Hepatocyte (in vitro differentiated cells): Measurements from ENCODE around the gene COL17A1. TPM values are rescaled to one million over a fixed set of nuclear protein-coding genes. Genes with fewer than 3 reads are reported as not detected.

Experiments
- DNase-seq: peaks from one replicate; pipeline ENCODE4 v3.0.0-alpha.2; 2016; ENCODE audit warnings: low spot score
- H2AFZ ChIP-seq: fragments of 200-600 bp; sonication (generic); 2 replicates; pipeline ENCODE4 v1.6.0; 2016; ENCODE audit warnings: antibody characterized with exemption, mild to moderate bottlenecking
- H3K27ac ChIP-seq: fragments of 200-600 bp; sonication (generic); 2 replicates; pipeline ENCODE4 v1.5.1; 2016; ENCODE audit warnings: mild to moderate bottlenecking
- H3K27me3 ChIP-seq: fragments of 200-600 bp; sonication (generic); 2 replicates; pipeline ENCODE4 v1.6.1; 2016
- H3K36me3 ChIP-seq: fragments of 200-600 bp; sonication (generic); replicated peaks from 2 replicates; pipeline ENCODE4 v1.5.1; 2016; ENCODE audit warnings: low read depth; ENCODE audit not compliant: insufficient read depth
- H3K4me1 ChIP-seq: fragments of 200-600 bp; sonication (generic); 2 replicates; pipeline ENCODE4 v1.5.1; 2016; ENCODE audit warnings: mild to moderate bottlenecking, moderate library complexity; ENCODE audit not compliant: insufficient read depth
- H3K4me2 ChIP-seq: fragments of 200-600 bp; sonication (generic); 2 replicates; pipeline ENCODE4 v1.6.0; 2016
- H3K4me3 ChIP-seq: fragments of 200-600 bp; sonication (generic); 2 replicates; pipeline ENCODE4 v1.5.1; 2016; ENCODE audit warnings: mild to moderate bottlenecking
- H3K79me2 ChIP-seq: fragments of 200-600 bp; sonication (generic); 2 replicates; pipeline ENCODE4 v1.6.0; 2017; ENCODE audit warnings: mild to moderate bottlenecking
- H3K9me2 ChIP-seq: fragments of 200-600 bp; sonication (generic); replicated peaks from 2 replicates; pipeline ENCODE4 v1.6.0; 2017; ENCODE audit warnings: mild to moderate bottlenecking; ENCODE audit not compliant: insufficient read depth
- H3K9me3 ChIP-seq: fragments of 200-600 bp; sonication (generic); 2 replicates; pipeline ENCODE4 v1.5.1; 2016; ENCODE audit warnings: low read depth, mild to moderate bottlenecking
- H4K20me1 ChIP-seq: fragments of 200-600 bp; sonication (generic); 2 replicates; pipeline ENCODE4 v1.6.0; 2016; ENCODE audit warnings: mild to moderate bottlenecking; ENCODE audit not compliant: insufficient read depth, poor library complexity, severe bottlenecking
- CTCF ChIP-seq: fragments of 200-600 bp; sonication (generic); IDR thresholded peaks from 2 replicates; pipeline ENCODE4 v1.5.1; 2016; ENCODE audit warnings: antibody characterized with exemption, mild to moderate bottlenecking; ENCODE audit not compliant: poor library complexity
- EZH2 ChIP-seq: fragments of 200-600 bp; sonication (generic); IDR thresholded peaks from 2 replicates; pipeline ENCODE4 v1.6.1; 2016; ENCODE audit warnings: antibody characterized with exemption, mild to moderate bottlenecking, borderline replicate concordance
- EZH2phosphoT487 ChIP-seq: fragments of 200-600 bp; sonication (generic); IDR thresholded peaks from one replicate; pipeline ENCODE4 v1.6.1; 2018; ENCODE audit warnings: antibody characterized with exemption, mild to moderate bottlenecking, low read depth, moderate library complexity; ENCODE audit not compliant: unreplicated experiment, severe bottlenecking
- WGBS: methylation state at CpG from one replicate; pipeline ENCODE4 v1.1.6; 2016; ENCODE audit warnings: low lambda C conversion rate; ENCODE audit errors: missing lambda C conversion rate; 5-methylcytosine and 5-hydroxymethylcytosine counted together
- polyA plus RNA-seq: library from polyadenylated mRNA; unstranded; fragments of >200 nt; fragmentation: Nextera tagmentation; extraction: Ambion mirVana; gene quantifications from 2 replicates; pipeline ENCODE4 v1.2.1, GENCODE V29; 2016
- total RNA-seq: library from RNA; depleted of rRNA; stranded (reverse); fragments of >200 nt; gene quantifications from 2 replicates; pipeline ENCODE4 v1.2.3, GENCODE V29; 2014

Gene COL17A1
- total and polyA plus RNA-seq, 2 experiments from 2014 or later = 3.3 to 7.5 TPM

GRCh38 chr10:104045151-104046089 is 40.3 kb downstream of the COL17A1 start:
- H3K4me1 ChIP-seq = no peaks in the 10 kb centered on the region
- H3K79me2 ChIP-seq = no peaks in the 10 kb centered on the region
- H3K27me3 ChIP-seq = no peaks in the 10 kb centered on the region
- no peak overlapping the region for H2AFZ ChIP-seq
- H3K4me2 ChIP-seq = no peak overlapping the region
- H3K4me3 ChIP-seq = no peak overlapping the region
- H4K20me1 ChIP-seq = no peaks in the 10 kb centered on the region
- WGBS = 62% methylated on average over 9 of the region's 9 CpGs
- H3K27ac ChIP-seq = no peak overlapping the region
- no peaks in the 10 kb centered on the region for H3K9me3 ChIP-seq
- TF ChIP-seq EZH2phosphoT487 (no peak), CTCF (peak; percentile 68), EZH2 (no peak)
- no peaks in the 10 kb centered on the region for H3K9me2 ChIP-seq
- no peaks in the 10 kb centered on the region for H3K36me3 ChIP-seq
- peak; percentile 79 for DNase-seq

GRCh38 chr10:104043854-104044253 is 41.8 kb downstream of the COL17A1 start:
- no peak overlapping the region for H3K4me2 ChIP-seq
- no peak for TF ChIP-seq CTCF
- TF ChIP-seq EZH2 = no peak
- no peak for TF ChIP-seq EZH2phosphoT487
- H3K27me3 ChIP-seq = no peaks in the 10 kb centered on the region
- H3K4me1 ChIP-seq = no peaks in the 10 kb centered on the region
- 61% methylated on average over 4 of the region's 4 CpGs for WGBS
- no peaks in the 10 kb centered on the region for H3K36me3 ChIP-seq
- no peak overlapping the region for H3K4me3 ChIP-seq
- H3K9me3 ChIP-seq = no peaks in the 10 kb centered on the region
- H3K79me2 ChIP-seq = no peaks in the 10 kb centered on the region
- DNase-seq = no peak
- no peaks in the 10 kb centered on the region for H3K9me2 ChIP-seq
- H3K27ac ChIP-seq = no peak overlapping the region
- H4K20me1 ChIP-seq = no peaks in the 10 kb centered on the region
- H2AFZ ChIP-seq = no peak overlapping the region

- H4K20me1 ChIP-seq = no peaks in the 10 kb centered on the region
- H3K79me2 ChIP-seq = no peaks in the 10 kb centered on the region
- no peaks in the 10 kb centered on the region for H3K36me3 ChIP-seq
- WGBS = 86% methylated on average over 8 of the region's 8 CpGs
- TF ChIP-seq CTCF (no peak), EZH2phosphoT487 (no peak), EZH2 (no peak)
- H3K4me1 ChIP-seq = no peaks in the 10 kb centered on the region
- H3K4me3 ChIP-seq = no peak overlapping the region
- no peaks in the 10 kb centered on the region for H3K9me2 ChIP-seq
- no peak overlapping the region for H3K4me2 ChIP-seq
- H2AFZ ChIP-seq = no peak overlapping the region
- no peaks in the 10 kb centered on the region for H3K9me3 ChIP-seq
- DNase-seq = no peak
- no peaks in the 10 kb centered on the region for H3K27me3 ChIP-seq
- no peak overlapping the region for H3K27ac ChIP-seq
Observed at GRCh38 chr10:104043185-104043830, 42.4 kb downstream of the COL17A1 start.
